AG04449 (cell line): ENCODE results near the gene CMYA5.

ENCODE experiments used
- CTCF ChIA-PET: fragments of 350-600 bp; formaldehyde crosslinking; extraction: SDS; loops from one replicate; lab custom pipeline; 2021; ENCODE audit warnings: antibody characterized with exemption; lab: Yijun Ruan, JAX
- POLR2A ChIA-PET: fragments of 400-600, 350-600 bp; formaldehyde crosslinking; extraction: SDS; loops from one replicate; lab custom pipeline; 2020; ENCODE audit warnings: antibody characterized with exemption, inconsistent platforms; lab: Yijun Ruan, JAX
- DNase-seq: peaks from one replicate; pipeline ENCODE4 v3.0.0-alpha.2; 2010; ENCODE audit warnings: low read depth, low spot score
- H3K4me3 ChIP-seq: 2 replicates; pipeline ENCODE4 v1.5.1; 2011; ENCODE audit warnings: low read depth, mild to moderate bottlenecking, control low read depth, low read length
- CTCF ChIP-seq: IDR thresholded peaks from one replicate; pipeline ENCODE4 v1.5.1; 2011; ENCODE audit warnings: mild to moderate bottlenecking, moderate library complexity, low read length, control low read depth, inconsistent platforms; ENCODE audit not compliant: insufficient read depth; ENCODE audit errors: missing control alignments

Gene CMYA5

GRCh38 chr5:79687889-79688288, 1.7 kb upstream of the CMYA5 start:
- POLR2A ChIA-PET = interaction anchor here (0.5 kb wide), 1 partner anchor 663 kb away, joined by 3 read pairs; no protein-coding TSS in a partner anchor

GRCh38 chr5:79691007-79691406, 1.4 kb downstream of the CMYA5 start:
- H3K4me3 ChIP-seq = no peak overlapping the region
- TF ChIP-seq CTCF = no peak
- DNase-seq = no peak
- ChIA-PET CTCF (interaction anchor here (3.9 kb wide), 1 partner anchor 12 kb away, joined by 17 read pairs; no protein-coding TSS in a partner anchor), POLR2A (no interaction called here)

More at GRCh38 chr5:79687889-79688288, 1.7 kb upstream of the CMYA5 start:
- CTCF ChIA-PET = interaction anchor here (2.8 kb wide), 1 partner anchor 10 kb away, joined by 8 read pairs; no protein-coding TSS in a partner anchor
- no peak for TF ChIP-seq CTCF
- no peak for DNase-seq
- H3K4me3 ChIP-seq = no peak overlapping the region

DNA sequence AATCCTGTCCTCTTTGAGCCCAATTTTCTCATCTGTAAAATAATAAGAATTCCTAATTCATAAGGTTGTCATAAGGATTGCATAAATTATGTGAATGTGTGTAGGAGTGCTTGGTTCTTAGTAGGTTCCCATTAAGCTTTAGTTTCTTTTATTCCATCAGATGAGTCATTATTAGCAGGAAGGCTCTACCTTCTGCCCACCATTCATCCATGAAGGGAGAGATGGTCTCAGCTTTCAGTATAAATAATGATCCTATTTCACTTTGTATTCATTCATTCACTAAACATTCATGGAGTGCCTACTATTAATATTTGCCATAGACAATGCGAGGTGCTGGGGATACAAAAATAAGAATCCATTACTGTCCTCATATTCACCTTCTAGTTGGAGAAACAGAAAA, 3.0 kb downstream of the CMYA5 start:
- no peak overlapping the region for H3K4me3 ChIP-seq
- no peak for DNase-seq
- POLR2A ChIA-PET = no interaction called here
- CTCF ChIA-PET = interaction anchor here (1.0 to 3.9 kb wide), 3 partner anchors 10 to 391 kb away, joined by 3 to 17 read pairs (median 5); no protein-coding TSS in a partner anchor
- no peak for TF ChIP-seq CTCF

GRCh38 chr5:79694183-79694582, 4.5 kb downstream of the CMYA5 start:
- DNase-seq = no peak
- ChIA-PET CTCF (interaction anchor here (1.3 to 3.9 kb wide), 3 partner anchors 9 to 561 kb away, joined by 3 to 17 read pairs (median 5); no protein-coding TSS in a partner anchor), POLR2A (no interaction called here)
- TF ChIP-seq CTCF = no peak
- H3K4me3 ChIP-seq = no peak overlapping the region

DNA sequence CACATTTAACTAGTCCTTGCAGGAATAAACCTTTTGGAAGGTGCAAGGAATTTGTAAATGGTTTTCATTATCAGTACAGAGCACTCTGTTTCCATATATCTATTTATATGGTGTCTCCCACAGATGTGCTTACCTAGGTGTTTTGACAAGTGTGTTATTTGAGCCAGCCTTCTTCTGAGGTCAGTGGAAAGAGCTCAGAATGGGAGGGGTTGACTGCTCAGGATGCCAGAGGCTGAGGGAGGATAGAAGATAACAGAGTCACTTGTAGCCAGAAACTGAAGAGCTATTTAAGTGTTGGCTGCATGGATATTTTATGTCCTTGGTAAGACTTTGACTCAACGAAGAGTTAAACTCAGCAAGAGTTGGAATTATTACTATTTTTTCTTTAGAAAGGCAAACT, 5.0 kb downstream of the CMYA5 start:
- H3K4me3 ChIP-seq = no peak overlapping the region
- TF ChIP-seq CTCF = no peak
- ChIA-PET CTCF (interaction anchor here (1.3 to 2.7 kb wide), 2 partner anchors 389 to 562 kb away, joined by 3 to 5 read pairs; no protein-coding TSS in a partner anchor), POLR2A (no interaction called here)
- DNase-seq = no peak

DNA sequence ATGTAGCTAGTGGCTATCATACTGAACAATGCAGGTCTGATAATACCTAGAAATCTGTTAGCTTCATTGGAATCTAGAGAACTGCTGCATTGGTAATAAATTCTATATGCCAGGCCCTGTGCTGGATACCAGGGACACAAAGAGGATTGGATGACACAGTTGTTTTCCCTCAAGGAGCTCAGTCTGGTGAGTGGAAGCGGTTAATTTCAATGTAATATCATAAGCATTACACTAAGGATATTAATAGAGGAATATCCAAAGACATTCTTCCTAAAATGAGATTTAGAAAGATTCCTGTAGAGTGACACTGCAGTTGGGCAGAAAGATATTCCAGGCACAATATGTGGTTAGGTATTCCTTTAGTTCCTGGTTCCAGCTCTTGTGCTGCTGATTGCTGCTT, 5.9 kb downstream of the CMYA5 start:
- CTCF ChIA-PET = interaction anchor here (1.0 to 2.7 kb wide), 2 partner anchors 10 to 388 kb away, joined by 3 to 5 read pairs; no protein-coding TSS in a partner anchor
- no peak overlapping the region for H3K4me3 ChIP-seq
- POLR2A ChIA-PET = no interaction called here
- no peak for TF ChIP-seq CTCF
- no peak for DNase-seq
